ENCODE results near the gene ITM2B. TPM values are rescaled to one million over a fixed set of nuclear protein-coding genes. Genes with fewer than 3 reads are reported as not detected.

Gene ITM2B
- total RNA-seq, 1 experiment from 2014 or later, result 179 TPM

- intact Hi-C loops (cut with micrococcal nuclease), result no loop called here
- no peaks in the 10 kb centered on the region for H3K4me1 Mint-ChIP-seq (ENCODE audit: insufficient read depth, unreplicated experiment)
- no peak for TF ChIP-seq CTCF (IDR thresholded peaks at IDR 0.05; ENCODE audit: unreplicated experiment)
- H3K27ac Mint-ChIP-seq (ENCODE audit: low read depth, unreplicated experiment), result no peak overlapping the region
- no peaks in the 10 kb centered on the region for H3K27me3 Mint-ChIP-seq (ENCODE audit: insufficient read depth, unreplicated experiment)
- no peak overlapping the region for H3K4me3 Mint-ChIP-seq (ENCODE audit: unreplicated experiment)
- ChIA-PET POLR2A (interaction anchor here (0.7 to 1.1 kb wide), 2 partner anchors 14 to 1120 kb away, joined by 3 read pairs; no protein-coding TSS in a partner anchor), CTCF (no interaction called here)
- no peaks in the 10 kb centered on the region for H3K9me3 Mint-ChIP-seq (ENCODE audit: unreplicated experiment)
- BruUV-seq (replicated peaks), result no TSS peak
- peak; percentile 15 for DNase-seq (ENCODE audit: unreplicated experiment)
- no peaks in the 10 kb centered on the region for H3K36me3 Mint-ChIP-seq (ENCODE audit: insufficient read depth, unreplicated experiment)
Observed at GRCh38 chr13:48275507-48275906, 42.5 kb downstream of the ITM2B start.

DNA sequence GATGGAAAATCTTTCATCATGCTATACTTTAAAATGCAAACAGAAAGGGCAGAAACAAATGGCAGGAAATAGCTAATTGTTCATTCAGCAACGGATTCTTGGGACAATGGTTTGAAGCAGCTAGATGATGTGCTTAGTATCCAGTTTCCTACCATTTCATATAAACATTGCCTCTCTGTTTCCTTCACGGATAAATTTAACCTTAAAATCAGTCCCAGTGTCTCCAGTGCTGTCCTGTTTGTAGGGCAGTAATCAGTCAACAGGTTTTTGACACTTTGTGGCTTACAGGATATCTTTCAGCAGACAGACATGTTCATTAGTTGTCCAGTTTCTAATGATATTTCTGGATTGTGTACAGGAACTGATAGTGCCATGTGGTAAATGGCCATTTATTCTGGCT lies 45.8 kb downstream of the ITM2B start:
- ChIA-PET CTCF (no interaction called here), POLR2A (interaction anchor here (0.6 to 1.0 kb wide), 3 partner anchors 24 to 184 kb away, joined by 3 to 4 read pairs (median 4); partner anchors contain the start of genes MED4 and RB1)
- TF ChIP-seq CTCF (IDR thresholded peaks at IDR 0.05; ENCODE audit: unreplicated experiment), result no peak
- Mint-ChIP-seq H3K4me3 (ENCODE audit: unreplicated experiment) (no peak overlapping the region), H3K36me3 (ENCODE audit: insufficient read depth, unreplicated experiment) (no peaks in the 10 kb centered on the region), H3K27ac (ENCODE audit: low read depth, unreplicated experiment) (no peak overlapping the region), H3K9me3 (ENCODE audit: unreplicated experiment) (no peaks in the 10 kb centered on the region), H3K4me1 (ENCODE audit: insufficient read depth, unreplicated experiment) (no peaks in the 10 kb centered on the region), H3K27me3 (ENCODE audit: insufficient read depth, unreplicated experiment) (no peaks in the 10 kb centered on the region)
- no peak for DNase-seq (ENCODE audit: unreplicated experiment)
- intact Hi-C loops (cut with micrococcal nuclease), result no loop called here
- no TSS peak for BruUV-seq (replicated peaks)

DNA sequence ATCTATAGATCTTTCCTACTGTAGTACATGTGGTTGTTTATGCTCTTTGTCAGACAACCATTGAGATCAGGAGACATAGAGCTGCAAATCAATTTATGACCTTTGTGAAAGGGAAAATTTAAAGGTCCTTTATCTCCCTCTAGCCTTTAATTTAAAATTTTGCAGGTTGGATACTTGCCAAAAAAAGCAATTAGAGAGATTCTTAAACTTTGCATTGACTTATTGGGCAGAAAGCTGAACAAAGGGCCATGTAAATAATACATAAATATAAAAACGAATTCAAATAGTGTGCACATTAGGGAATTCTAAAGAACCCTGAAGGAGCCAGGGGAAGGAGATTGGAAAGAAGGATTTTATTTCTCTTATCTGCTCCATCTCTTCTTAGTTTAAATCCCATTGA lies 48.5 kb downstream of the ITM2B start:
- H3K4me3 Mint-ChIP-seq (ENCODE audit: unreplicated experiment), result no peak overlapping the region
- no peak for TF ChIP-seq CTCF (IDR thresholded peaks at IDR 0.05; ENCODE audit: unreplicated experiment)
- H3K27me3 Mint-ChIP-seq (ENCODE audit: insufficient read depth, unreplicated experiment), result no peaks in the 10 kb centered on the region
- no peaks in the 10 kb centered on the region for H3K4me1 Mint-ChIP-seq (ENCODE audit: insufficient read depth, unreplicated experiment)
- no peaks in the 10 kb centered on the region for H3K36me3 Mint-ChIP-seq (ENCODE audit: insufficient read depth, unreplicated experiment)
- no peak for DNase-seq (ENCODE audit: unreplicated experiment)
- no TSS peak for BruUV-seq (replicated peaks)
- POLR2A ChIA-PET, result interaction anchor here (1.6 to 1.7 kb wide), 2 partner anchors 10 to 20 kb away, joined by 3 to 4 read pairs; no protein-coding TSS in a partner anchor
- no peaks in the 10 kb centered on the region for H3K9me3 Mint-ChIP-seq (ENCODE audit: unreplicated experiment)
- intact Hi-C loops (cut with micrococcal nuclease), result no loop called here
- CTCF ChIA-PET, result no interaction called here
- H3K27ac Mint-ChIP-seq (ENCODE audit: low read depth, unreplicated experiment), result no peak overlapping the region

GRCh38 chr13:48291730-48292129 lies 58.7 kb downstream of the ITM2B start:
- Mint-ChIP-seq H3K36me3 (ENCODE audit: insufficient read depth, unreplicated experiment) (no peaks in the 10 kb centered on the region), H3K9me3 (ENCODE audit: unreplicated experiment) (no peaks in the 10 kb centered on the region), H3K4me3 (ENCODE audit: unreplicated experiment) (no peak overlapping the region), H3K4me1 (ENCODE audit: insufficient read depth, unreplicated experiment) (no peaks in the 10 kb centered on the region), H3K27me3 (ENCODE audit: insufficient read depth, unreplicated experiment) (no peaks in the 10 kb centered on the region), H3K27ac (ENCODE audit: low read depth, unreplicated experiment) (no peak overlapping the region)
- DNase-seq (ENCODE audit: unreplicated experiment), result no peak
- ChIA-PET POLR2A (interaction anchor here (0.6 to 1.7 kb wide), 5 partner anchors 10 to 121 kb away, joined by 3 to 4 read pairs (median 3); partner anchors contain the start of genes LPAR6 and RB1), CTCF (interaction anchor here (0.9 kb wide), 1 partner anchor 196 kb away, joined by 3 read pairs; no protein-coding TSS in a partner anchor)
- BruUV-seq (replicated peaks), result no TSS peak
- intact Hi-C loops (cut with micrococcal nuclease), result no loop called here
- TF ChIP-seq CTCF (IDR thresholded peaks at IDR 0.05; ENCODE audit: unreplicated experiment), result no peak
